K562 (cell line): ENCODE data around the gene AGAP3. TPM values are rescaled to one million over a fixed set of nuclear protein-coding genes. Genes with fewer than 3 reads are reported as not detected.

ENCODE experiments used
- CBX2 ChIP-seq: fragments of 200-600 bp; sonication (generic); IDR thresholded peaks from one replicate; pipeline ENCODE4 v1.6.1; 2012; ENCODE audit warnings: mild to moderate bottlenecking, low read length, inconsistent platforms; ENCODE audit not compliant: insufficient read depth, poor library complexity, severe bottlenecking
- ESRRA ChIP-seq: fragments of 450-650 bp; IDR thresholded peaks from 2 replicates; pipeline ENCODE4 v1.6.1; 2014; ENCODE audit warnings: low read depth, mild to moderate bottlenecking, moderate library complexity, borderline replicate concordance
- GTF2A2 ChIP-seq: IDR thresholded peaks from 2 replicates; pipeline ENCODE4 v1.6.1; 2016; ENCODE audit warnings: mild to moderate bottlenecking, missing genetic modification characterization, missing compliant biosample characterization
- KDM2B ChIP-seq: fragments of 250-450 bp; sonication (Bioruptor Pico); IDR thresholded peaks from 2 replicates; pipeline ENCODE4 v1.8.0; 2021; ENCODE audit warnings: mild to moderate bottlenecking, moderate library complexity
- NFE2L1 ChIP-seq: fragments of 450-650 bp; IDR thresholded peaks from 2 replicates; pipeline ENCODE4 v1.6.1; 2016; ENCODE audit warnings: missing genetic modification characterization, low read depth, mild to moderate bottlenecking, missing compliant biosample characterization, moderate library complexity, borderline replicate concordance
- PHTF2 ChIP-seq: fragments of 250-450 bp; sonication (Bioruptor Pico); IDR thresholded peaks from 2 replicates; pipeline ENCODE4 v1.5.0; 2021; ENCODE audit warnings: mild to moderate bottlenecking
- RAD21 ChIP-seq, 2 experiments: fragments of 250-450 bp in 1 of 2; fragments of 450-650 bp in 1 of 2; sonication (Bioruptor Pico) in 1 of 2; formaldehyde crosslinking in 1 of 2; IDR thresholded peaks in 1 of 2; conservative IDR thresholded peaks in 1 of 2; 2 replicates each; pipeline versions ENCODE4 v1.4.0 to v1.8.0; 2020 to 2022; ENCODE audit warnings: mild to moderate bottlenecking in 2 of 2, moderate library complexity in 1 of 2
- SUPT5H ChIP-seq: fragments of 450-650 bp; IDR thresholded peaks from 2 replicates; pipeline ENCODE4 v1.6.1; 2016
- ZNF12 ChIP-seq: sonication (generic); formaldehyde crosslinking; IDR thresholded peaks from 2 replicates; pipeline ENCODE4 v1.4.0; 2020; ENCODE audit warnings: mild to moderate bottlenecking, missing genetic modification reagents
- ZNF561 ChIP-seq: fragments of 450-650 bp; formaldehyde crosslinking; conservative IDR thresholded peaks from 2 replicates; pipeline ENCODE4 v1.4.0; 2020; ENCODE audit warnings: mild to moderate bottlenecking, moderate library complexity
- polyA plus RNA-seq, 8 experiments: library from polyadenylated mRNA; depleted of rRNA in 4 of 8; stranded (reverse) in 5 of 8; unstranded in 3 of 8; fragments of >200 nt; fragmentation: Nextera tagmentation in 2 of 8; fragmentation: Illumina TruSeq in 1 of 8; extraction: Ambion mirVana in 2 of 8; extraction: Trizol in 1 of 8; gene quantifications; 2 replicates each; pipeline versions ENCODE4 v1.2.1 to v1.2.3, GENCODE V29; 2011 to 2014; ENCODE audit warnings: inconsistent platforms in 1 of 8, missing spikeins in 1 of 8
- total RNA-seq, 7 experiments: library from RNA; depleted of rRNA in 6 of 7; stranded (reverse); fragments of >200 nt in 6 of 7; fragmentation: Illumina TruSeq in 2 of 7; extraction: Trizol in 2 of 7; gene quantifications; 2 replicates each; pipeline versions ENCODE4 v1.2.1 to v1.2.3, GENCODE V29; 2011 to 2021; ENCODE audit warnings: low replicate concordance in 1 of 7
- TF ChIP-seq, protein P1 (sequence below), 2 experiments: fragments of 150-350 bp in 1 of 2; IDR thresholded peaks; 2 replicates each; pipeline ENCODE4 v1.6.1; 2012 to 2016; ENCODE audit warnings: low read depth in 2 of 2, low read length in 2 of 2, mild to moderate bottlenecking in 1 of 2, moderate library complexity in 1 of 2
- TF ChIP-seq, protein P2 (sequence below): sonication (generic); formaldehyde crosslinking; IDR thresholded peaks from 2 replicates; pipeline ENCODE4 v1.8.0; 2022; ENCODE audit warnings: missing genetic modification reagents, mild to moderate bottlenecking, moderate library complexity, borderline replicate concordance
- TF ChIP-seq, protein P3 (sequence below): fragments of 250-450 bp; sonication (Bioruptor Pico); IDR thresholded peaks from 2 replicates; pipeline ENCODE4 v1.5.0; 2021

Gene AGAP3
- total and polyA plus RNA-seq, 9 of the 15 experiments (the other 6 are each of a cell fraction or from before 2014, with no cell fraction given), result 3.4 to 208 (median 62.2) TPM

DNA sequence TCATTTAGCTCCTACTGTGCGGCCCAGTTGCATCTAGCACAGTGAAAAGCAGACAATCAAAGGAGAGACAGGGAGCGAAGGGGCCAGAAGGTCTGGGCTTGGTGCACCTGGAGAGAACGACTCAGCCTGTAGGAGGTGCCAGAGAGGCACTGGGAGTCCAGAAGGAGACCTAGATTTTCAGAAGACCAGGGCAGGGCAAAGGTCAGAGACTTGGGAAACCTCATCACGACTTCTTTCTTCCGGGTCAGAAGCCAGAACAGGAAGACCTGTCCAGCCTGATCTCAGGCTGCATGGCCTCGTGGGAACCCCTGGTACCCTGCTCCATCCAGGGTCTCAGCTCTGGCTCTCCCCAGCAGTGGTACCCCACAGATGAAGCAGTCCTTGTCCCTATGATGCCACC is 5.2 kb downstream of the AGAP3 start (continued):
- TF ChIP-seq, protein P1, sequence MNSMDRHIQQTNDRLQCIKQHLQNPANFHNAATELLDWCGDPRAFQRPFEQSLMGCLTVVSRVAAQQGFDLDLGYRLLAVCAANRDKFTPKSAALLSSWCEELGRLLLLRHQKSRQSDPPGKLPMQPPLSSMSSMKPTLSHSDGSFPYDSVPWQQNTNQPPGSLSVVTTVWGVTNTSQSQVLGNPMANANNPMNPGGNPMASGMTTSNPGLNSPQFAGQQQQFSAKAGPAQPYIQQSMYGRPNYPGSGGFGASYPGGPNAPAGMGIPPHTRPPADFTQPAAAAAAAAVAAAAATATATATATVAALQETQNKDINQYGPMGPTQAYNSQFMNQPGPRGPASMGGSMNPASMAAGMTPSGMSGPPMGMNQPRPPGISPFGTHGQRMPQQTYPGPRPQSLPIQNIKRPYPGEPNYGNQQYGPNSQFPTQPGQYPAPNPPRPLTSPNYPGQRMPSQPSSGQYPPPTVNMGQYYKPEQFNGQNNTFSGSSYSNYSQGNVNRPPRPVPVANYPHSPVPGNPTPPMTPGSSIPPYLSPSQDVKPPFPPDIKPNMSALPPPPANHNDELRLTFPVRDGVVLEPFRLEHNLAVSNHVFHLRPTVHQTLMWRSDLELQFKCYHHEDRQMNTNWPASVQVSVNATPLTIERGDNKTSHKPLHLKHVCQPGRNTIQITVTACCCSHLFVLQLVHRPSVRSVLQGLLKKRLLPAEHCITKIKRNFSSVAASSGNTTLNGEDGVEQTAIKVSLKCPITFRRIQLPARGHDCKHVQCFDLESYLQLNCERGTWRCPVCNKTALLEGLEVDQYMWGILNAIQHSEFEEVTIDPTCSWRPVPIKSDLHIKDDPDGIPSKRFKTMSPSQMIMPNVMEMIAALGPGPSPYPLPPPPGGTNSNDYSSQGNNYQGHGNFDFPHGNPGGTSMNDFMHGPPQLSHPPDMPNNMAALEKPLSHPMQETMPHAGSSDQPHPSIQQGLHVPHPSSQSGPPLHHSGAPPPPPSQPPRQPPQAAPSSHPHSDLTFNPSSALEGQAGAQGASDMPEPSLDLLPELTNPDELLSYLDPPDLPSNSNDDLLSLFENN (IDR thresholded peaks at IDR 0.05; ENCODE audit: low read depth in 2 of 2, low read length in 2 of 2), result 0 out of 4 replicates have a peak, but pooled peaks of 1 of the 2 experiments have one; percentile 47
- TF ChIP-seq ZNF561 (CRISPR knock-in tag) (no peak), GTF2A2 (tag) (no peak), SUPT5H (no peak), CBX2 (no peak), ZNF12 (CRISPR knock-in tag) (no peak), PHTF2 (no peak), NFE2L1 (tag) (no peak), ESRRA (no peak), RAD21 (CRISPR knock-in tag; conservative IDR thresholded peaks at IDR 0.05 in 1 of 2, IDR thresholded peaks at IDR 0.05 in 1 of 2) (peak; percentile 23 to 57; a peak in 2 of 4 replicates), KDM2B (CRISPR knock-in tag) (no peak)
- TF ChIP-seq, protein P2, sequence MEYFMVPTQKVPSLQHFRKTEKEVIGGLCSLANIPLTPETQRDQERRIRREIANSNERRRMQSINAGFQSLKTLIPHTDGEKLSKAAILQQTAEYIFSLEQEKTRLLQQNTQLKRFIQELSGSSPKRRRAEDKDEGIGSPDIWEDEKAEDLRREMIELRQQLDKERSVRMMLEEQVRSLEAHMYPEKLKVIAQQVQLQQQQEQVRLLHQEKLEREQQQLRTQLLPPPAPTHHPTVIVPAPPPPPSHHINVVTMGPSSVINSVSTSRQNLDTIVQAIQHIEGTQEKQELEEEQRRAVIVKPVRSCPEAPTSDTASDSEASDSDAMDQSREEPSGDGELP (CRISPR knock-in tag), result peak; percentile 51; the same call in 1 of the 2 replicates
- TF ChIP-seq, protein P3, sequence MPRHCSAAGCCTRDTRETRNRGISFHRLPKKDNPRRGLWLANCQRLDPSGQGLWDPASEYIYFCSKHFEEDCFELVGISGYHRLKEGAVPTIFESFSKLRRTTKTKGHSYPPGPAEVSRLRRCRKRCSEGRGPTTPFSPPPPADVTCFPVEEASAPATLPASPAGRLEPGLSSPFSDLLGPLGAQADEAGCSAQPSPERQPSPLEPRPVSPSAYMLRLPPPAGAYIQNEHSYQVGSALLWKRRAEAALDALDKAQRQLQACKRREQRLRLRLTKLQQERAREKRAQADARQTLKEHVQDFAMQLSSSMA (CRISPR knock-in tag), result no peak
